Activated T-cell treated with anti-CD3 and anti-CD28 coated beads, Interleukin-2, amount 50 U/mL, for 1 hour (primary cell): ENCODE data around the gene NOL7.

Experiments used
- DNase-seq: peaks from one replicate; pipeline ENCODE4 v3.0.0-alpha.2; 2020

NOL7 gene

DNA sequence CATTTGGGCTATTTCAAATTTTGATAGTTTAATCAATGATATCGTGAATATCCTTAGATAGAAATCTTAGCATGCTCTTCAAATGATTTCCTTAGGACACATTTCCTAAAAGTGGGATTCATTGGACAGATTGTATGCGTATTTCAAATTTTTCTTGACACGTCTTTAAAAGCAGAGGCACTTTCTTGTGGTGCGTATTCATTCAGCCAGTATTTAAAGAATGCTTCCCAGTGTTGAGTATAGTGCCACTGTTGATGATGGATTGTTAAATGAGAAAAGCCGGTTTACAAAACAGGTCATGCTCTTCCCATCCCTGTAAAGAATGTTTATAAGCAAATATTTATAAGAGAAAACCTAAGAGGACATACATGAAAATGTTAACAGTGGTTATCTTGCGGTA lies 15.1 kb upstream of the NOL7 start:
- DNase-seq, result no peak

DNA sequence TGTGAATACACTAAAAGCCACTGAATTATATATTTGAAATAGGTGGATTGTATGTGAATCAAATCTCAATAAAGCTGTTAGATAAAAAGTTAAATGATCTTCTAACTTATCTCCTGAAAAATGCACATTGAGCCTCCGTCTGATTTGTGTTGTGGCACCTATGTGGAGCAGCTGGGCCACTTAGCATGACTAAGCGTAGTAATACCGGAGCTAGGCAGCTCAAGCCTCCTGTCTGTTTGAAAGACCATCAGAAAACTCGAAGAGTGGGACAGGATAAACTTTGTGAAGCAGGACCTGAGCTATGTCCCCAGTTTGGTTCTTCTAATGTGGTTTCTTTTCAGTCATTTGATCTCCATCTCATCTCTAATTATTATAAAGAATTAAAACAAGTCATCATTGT lies 11.0 kb upstream of the NOL7 start:
- DNase-seq, result no peak

DNA sequence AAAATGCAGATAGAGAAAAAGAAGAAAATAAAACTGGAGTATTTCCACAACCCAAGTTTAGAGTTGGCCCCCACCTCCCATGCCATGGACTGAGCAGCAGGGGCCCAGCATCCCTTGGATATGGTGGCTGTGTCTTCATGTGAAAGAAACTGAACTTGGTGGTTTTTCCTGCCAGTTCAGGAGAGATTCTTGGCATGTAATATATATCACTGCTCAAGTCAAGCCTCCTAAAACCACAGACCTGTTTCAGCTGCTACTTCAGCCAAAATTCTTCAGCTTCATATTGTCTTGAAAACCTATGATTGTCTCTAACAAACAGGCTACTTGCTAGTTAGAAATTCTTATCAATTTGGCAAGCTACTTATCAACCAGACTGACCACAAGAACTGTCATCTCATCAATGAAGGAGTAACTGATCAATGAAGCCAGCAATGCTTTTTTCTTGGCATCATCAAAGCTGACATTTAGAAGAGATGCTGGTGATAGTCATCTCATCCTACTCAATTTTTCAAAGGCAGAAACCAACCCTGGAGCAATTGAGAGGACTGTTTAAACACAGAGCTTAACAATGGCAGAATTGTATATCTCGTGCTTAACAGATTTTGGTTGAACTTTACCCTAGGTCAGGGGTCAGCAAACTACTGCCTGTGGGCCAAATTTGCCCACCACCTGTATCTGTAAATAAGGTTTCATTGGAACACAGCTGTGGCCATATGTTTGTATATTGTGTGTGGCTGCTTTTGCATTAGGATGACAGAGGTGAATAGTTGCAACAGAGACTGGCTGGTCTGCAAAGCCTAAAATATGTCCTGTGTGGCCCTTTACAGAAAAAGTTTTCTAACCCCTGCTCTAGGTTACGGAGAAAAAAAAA lies 10.4 kb upstream of the NOL7 start:
- DNase-seq, result no peak

- no peak for DNase-seq
Observed at GRCh38 chr6:13605634-13606033, 9.5 kb upstream of the NOL7 start.

DNA sequence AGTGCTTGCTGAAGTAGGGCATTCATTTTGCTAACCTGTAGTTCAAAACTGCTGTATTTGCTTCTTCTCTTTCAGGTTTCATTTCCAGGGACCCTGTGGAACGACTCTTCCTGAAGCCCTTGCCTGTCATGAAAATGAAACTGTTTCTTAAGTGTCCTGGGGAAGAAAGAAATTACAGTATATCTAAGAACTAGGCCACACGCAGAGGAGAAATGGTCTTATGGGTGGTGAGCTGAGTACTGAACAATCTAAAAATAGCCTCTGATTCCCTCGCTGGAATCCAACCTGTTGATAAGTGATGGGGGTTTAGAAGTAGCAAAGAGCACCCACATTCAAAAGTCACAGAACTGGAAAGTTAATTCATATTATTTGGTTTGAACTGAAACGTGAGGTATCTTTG lies 3.4 kb upstream of the NOL7 start:
- DNase-seq, result no peak

DNA sequence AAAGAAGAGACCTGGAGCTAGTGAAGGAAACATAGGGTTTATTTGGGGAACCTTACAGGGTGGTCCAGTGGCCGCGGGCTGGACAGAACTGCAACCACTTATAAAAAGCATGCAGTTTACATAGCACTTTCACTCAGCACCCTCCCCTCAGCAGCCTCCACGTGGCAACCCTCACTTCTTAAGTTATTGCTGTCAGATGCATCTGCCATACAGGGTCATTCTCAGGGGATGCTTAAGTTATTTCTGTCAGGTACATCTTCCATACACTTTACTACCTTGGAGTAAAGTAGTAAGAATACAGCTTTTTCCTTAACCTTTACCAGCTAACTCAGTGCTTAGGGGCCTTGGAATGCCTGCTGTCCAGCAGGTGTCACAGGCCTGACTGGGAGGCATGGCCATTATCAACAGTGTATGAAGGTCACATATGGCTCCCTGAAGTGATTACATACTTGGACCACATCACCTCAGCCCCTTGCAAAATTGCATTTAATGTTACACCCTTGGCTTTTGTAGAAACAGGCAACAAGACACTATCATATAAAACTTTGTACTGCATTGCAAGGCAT lies 2.0 kb upstream of the NOL7 start:
- DNase-seq, result no peak

- peak; percentile 24 for DNase-seq
Observed at GRCh38 chr6:13614126-13614925, 809 bp upstream of the NOL7 start.

DNA sequence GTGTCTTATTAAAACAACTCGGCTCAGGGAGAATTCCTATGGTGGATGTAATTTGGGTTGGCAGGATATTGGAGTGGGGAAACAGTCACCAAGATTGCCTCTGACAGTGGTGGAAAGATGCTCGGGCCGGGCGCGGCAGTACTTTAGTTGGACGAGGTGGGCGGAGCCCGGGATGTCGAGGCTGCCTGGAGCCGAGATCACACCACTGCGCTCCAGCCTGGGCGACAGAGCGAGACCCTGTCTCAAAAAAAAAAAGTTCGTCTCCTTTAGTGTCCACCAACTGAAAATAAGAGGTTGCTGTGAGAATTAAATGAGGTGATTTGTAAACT lies 621 bp downstream of the NOL7 start:
- peak; percentile 54 for DNase-seq

- DNase-seq, result no peak
Observed at GRCh38 chr6:13617066-13617465, 1.9 kb downstream of the NOL7 start.

GRCh38 chr6:13624871-13625288 lies 9.7 kb downstream of the NOL7 start:
- no peak for DNase-seq

- no peak for DNase-seq
Observed at GRCh38 chr6:13629459-13630116, 14.5 kb downstream of the NOL7 start.

GRCh38 chr6:13630499-13630898 lies 15.4 kb downstream of the NOL7 start:
- no peak for DNase-seq

GRCh38 chr6:13633343-13633742 lies 18.2 kb downstream of the NOL7 start:
- DNase-seq, result no peak

DNA sequence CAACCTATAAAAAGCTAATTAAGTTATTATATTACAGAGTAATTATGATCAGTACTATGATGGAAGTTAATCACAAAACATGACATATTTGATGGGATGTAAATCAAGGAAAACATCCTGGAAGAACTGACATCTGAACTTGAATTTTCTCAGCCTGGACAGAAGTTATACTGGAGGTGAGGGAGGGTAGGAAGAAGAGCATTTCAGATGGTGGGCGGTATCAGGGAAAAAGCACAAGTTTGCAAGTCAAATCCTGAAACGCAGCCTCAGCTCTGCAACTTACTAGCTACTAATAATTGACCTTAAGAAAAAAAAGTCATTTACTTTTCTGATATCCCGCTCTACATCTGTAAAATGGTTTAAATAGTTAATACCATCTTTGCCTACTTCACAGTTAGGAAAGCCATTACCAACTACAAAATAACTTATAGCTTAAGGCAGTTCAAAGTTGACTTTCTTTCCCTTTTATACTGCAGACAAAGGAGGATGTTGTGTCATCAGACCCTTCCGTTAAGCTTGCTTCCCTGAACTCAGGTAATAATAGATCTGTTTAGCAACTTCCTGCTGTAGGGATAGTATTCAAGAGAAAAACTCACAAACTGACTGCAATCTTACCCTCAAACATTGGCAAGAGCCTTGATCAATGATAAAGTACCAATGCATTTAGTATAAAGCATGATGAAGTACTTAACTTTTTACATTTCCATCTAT lies 21.0 kb downstream of the NOL7 start:
- no peak for DNase-seq

GRCh38 chr6:13638014-13638413 lies 22.9 kb downstream of the NOL7 start:
- no peak for DNase-seq

DNA sequence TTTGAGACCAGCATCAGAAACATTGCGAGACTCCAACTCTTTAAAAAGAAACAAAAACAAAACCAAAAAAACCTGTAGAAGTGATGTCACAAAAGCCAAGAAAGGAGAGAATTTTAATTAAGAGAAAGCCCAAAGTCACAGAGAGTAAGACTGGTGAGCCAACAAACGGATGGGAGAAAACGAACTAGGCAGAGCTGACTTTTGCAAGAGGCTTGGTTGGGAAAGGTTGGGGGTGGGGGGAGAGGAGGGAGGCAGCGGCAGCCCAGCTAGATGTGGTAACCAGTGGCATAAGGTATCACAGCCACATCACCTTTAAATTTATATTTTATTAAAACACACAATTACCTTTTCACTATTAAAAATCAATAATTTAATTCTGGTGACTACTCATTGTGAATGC lies 23.5 kb downstream of the NOL7 start:
- no peak for DNase-seq

- DNase-seq, result no peak
Observed at GRCh38 chr6:13641315-13641714, 26.2 kb downstream of the NOL7 start.

GRCh38 chr6:13643125-13643524 lies 28.0 kb downstream of the NOL7 start:
- DNase-seq, result no peak

DNA sequence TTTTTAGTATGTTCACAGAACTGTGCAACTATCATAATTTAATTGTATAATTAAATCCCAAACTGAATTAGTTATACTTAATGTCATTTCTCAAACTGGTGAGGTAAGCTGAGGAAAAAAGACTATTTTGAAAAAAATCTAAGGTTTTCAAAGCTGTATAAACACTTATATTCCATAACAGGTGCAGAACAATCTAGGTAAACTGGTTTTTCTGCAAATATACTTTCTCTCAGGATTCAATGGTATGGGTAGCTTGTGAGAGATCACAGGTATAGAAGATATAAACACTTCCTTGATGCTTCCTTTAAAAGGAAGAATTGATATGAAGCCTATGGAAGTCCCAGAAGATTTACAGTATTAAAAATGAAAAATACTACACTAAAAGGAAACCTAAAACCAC lies 33.7 kb downstream of the NOL7 start:
- no peak for DNase-seq

DNA sequence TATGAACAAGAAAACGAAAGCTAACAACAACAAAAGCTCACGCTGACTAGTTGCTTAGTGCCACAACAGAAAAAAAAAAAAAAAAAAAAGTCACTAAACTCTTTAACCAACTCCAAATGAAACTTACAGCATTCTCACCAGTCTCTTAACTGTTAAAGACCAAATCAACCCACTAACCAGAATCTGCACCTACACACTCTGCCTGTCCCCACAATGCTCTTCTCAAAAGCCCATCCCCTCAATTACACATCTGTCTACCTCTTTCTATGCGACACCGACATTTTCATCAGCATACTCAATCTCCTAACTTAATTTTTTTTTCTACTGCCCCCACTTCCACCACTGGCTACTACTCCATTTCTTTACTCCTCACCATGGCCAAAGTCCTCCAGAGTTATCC lies 34.3 kb downstream of the NOL7 start:
- no peak for DNase-seq

GRCh38 chr6:13653296-13653695 lies 38.2 kb downstream of the NOL7 start:
- no peak for DNase-seq

DNA sequence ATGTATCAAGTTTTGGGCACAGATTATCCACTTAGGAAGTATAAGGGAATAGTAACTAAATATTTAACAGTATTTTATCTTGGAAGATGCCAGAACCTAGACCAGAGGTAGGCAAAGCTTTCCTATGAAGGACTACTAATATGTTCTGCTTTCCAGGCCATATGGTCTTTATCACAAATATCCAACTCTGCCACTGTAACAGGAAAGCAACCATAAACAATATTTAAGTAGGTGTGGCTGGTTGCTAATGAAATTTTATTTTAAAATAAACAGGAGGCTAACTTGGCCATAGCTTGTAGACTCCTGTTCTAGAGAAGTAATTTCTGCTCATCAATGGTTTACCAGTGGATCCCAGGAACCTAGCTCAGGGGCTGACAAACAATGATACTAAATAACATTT lies 39.4 kb downstream of the NOL7 start:
- no peak for DNase-seq

- DNase-seq, result no peak
Observed at GRCh38 chr6:13655700-13656099, 40.6 kb downstream of the NOL7 start.
